Upper lobe of left lung (tissue), 6 donors: Measurements from ENCODE around the gene NAB2. TPM values are rescaled to one million over a fixed set of nuclear protein-coding genes. Genes with fewer than 3 reads are reported as not detected.

Experiments
- ATAC-seq, 2 donors: fragments of 200-7000 bp; cut with Tn5 transposase; one replicate each; pipeline ENCODE4 v1.9.1; 2022; ENCODE audit warnings: mild to moderate bottlenecking in 2 of 2, moderate library complexity in 2 of 2; ENCODE audit not compliant: low FRiP score in 2 of 2
- DNase-seq, 2 donors: peaks; one replicate each; pipeline ENCODE4 v3.0.0-alpha.2; 2019 to 2020
- H3K27ac ChIP-seq, 4 donors: fragments of 200-600 bp; sonication (generic); one replicate each; pipeline ENCODE4 v1.5.1; 2016 to 2019
- H3K27me3 ChIP-seq, 4 donors: fragments of 200-600 bp; sonication (generic); one replicate each; pipeline ENCODE4 v1.5.1; 2017 to 2019
- H3K36me3 ChIP-seq, 4 donors: fragments of 200-600 bp; sonication (generic); one replicate each; pipeline ENCODE4 v1.5.1; 2016 to 2019
- H3K4me1 ChIP-seq, 4 donors: fragments of 200-600 bp; sonication (generic); one replicate each; pipeline ENCODE4 v1.5.1; 2018 to 2019
- H3K4me3 ChIP-seq, 4 donors: fragments of 200-600 bp; sonication (generic); one replicate each; pipeline ENCODE4 v1.5.1; 2017 to 2019; ENCODE audit warnings: mild to moderate bottlenecking in 2 of 4, moderate library complexity in 1 of 4
- H3K9me3 ChIP-seq, 4 donors: fragments of 200-600 bp; sonication (generic); one replicate each; pipeline ENCODE4 v1.5.1; 2018 to 2019
- CTCF ChIP-seq, 6 experiments: fragments of 450-650 bp in 4 of 6; fragments of 200-600 bp in 2 of 6; sonication (generic) in 2 of 6; IDR thresholded peaks; one replicate each; pipeline ENCODE4 v1.5.1; 2016 to 2019; ENCODE audit warnings: antibody characterized with exemption in 6 of 6
- EP300 ChIP-seq, 4 donors: sonication (generic); formaldehyde crosslinking; IDR thresholded peaks; one replicate each; pipeline ENCODE4 v1.5.1; 2017; ENCODE audit warnings: antibody characterized with exemption in 4 of 4, control low read depth in 2 of 4
- POLR2A ChIP-seq, 4 donors: fragments of 450-650 bp; IDR thresholded peaks; one replicate each; pipeline ENCODE4 v1.5.1; 2016 to 2017; ENCODE audit warnings: antibody characterized with exemption in 4 of 4, mild to moderate bottlenecking in 2 of 4
- POLR2AphosphoS5 ChIP-seq, 2 donors: sonication (generic); formaldehyde crosslinking; IDR thresholded peaks; one replicate each; pipeline ENCODE4 v1.5.1; 2017; ENCODE audit warnings: antibody characterized with exemption in 2 of 2
- WGBS, 2 donors: methylation state at CpG; one replicate each; pipeline ENCODE4 v1.1.5; 2017 to 2018; 5-methylcytosine and 5-hydroxymethylcytosine counted together
- total RNA-seq, 6 donors: library from RNA; depleted of rRNA in 4 of 6; stranded (reverse); fragments of >200 nt in 4 of 6; gene quantifications; one replicate each; pipeline versions ENCODE4 v1.1.0 to v1.2.1, GENCODE V29; 2016 to 2021
- donor health status: DM: no; HTN: no; CAD: no; lungs with moderate emphysema.
- donor health status: DM: no; HTN: yes; CAD: no; lungs with severe emphysema.

The NAB2 gene
- total RNA-seq, 6 donors from 2014 or later, result 18.1 to 64.9 (median 31.5) TPM

- no peaks in the 10 kb centered on the region for H3K9me3 ChIP-seq
- 96% methylated on average over 10 to 12 of the region's 12 CpGs for whole genome bisulfite sequencing, 2 donors
- H3K27me3 ChIP-seq, result no peaks in the 10 kb centered on the region
- H3K4me3 ChIP-seq, result no peak overlapping the region
- DNase-seq (no peak), ATAC-seq (no peak)
- no peak overlapping the region for H3K27ac ChIP-seq
- H3K4me1 ChIP-seq, result peaks cover 17 to 30% (median 20%) of the 10 kb centered on the region in 4 donors
- TF ChIP-seq POLR2A (IDR thresholded peaks at IDR 0.05) (no peak), POLR2AphosphoS5 (IDR thresholded peaks at IDR 0.05) (no peak), CTCF (IDR thresholded peaks at IDR 0.05) (no peak), EP300 (IDR thresholded peaks at IDR 0.05) (no peak)
- peaks cover 24 to 81% (median 69%) of the 10 kb centered on the region in 4 donors for H3K36me3 ChIP-seq
Measured at GRCh38 chr12:57104292-57104910, 15.5 kb downstream of the NAB2 start.

GRCh38 chr12:57105011-57105753, 16.3 kb downstream of the NAB2 start:
- ATAC-seq (no peak), DNase-seq (no peak)
- Histone ChIP-seq H3K9me3 (no peaks in the 10 kb centered on the region), H3K36me3 (peaks cover 24 to 73% (median 62%) of the 10 kb centered on the region in 4 donors), H3K27ac (no peak overlapping the region), H3K4me1 (peaks cover 25 to 38% (median 27%) of the 10 kb centered on the region in 4 donors), H3K27me3 (no peaks in the 10 kb centered on the region), H3K4me3 (no peak overlapping the region)
- 93 to 97% methylated on average over 12 to 14 of the region's 14 CpGs for WGBS, 2 donors
- TF ChIP-seq EP300 (IDR thresholded peaks at IDR 0.05) (no peak), CTCF (IDR thresholded peaks at IDR 0.05) (no peak), POLR2A (IDR thresholded peaks at IDR 0.05) (no peak), POLR2AphosphoS5 (IDR thresholded peaks at IDR 0.05) (no peak)

- Histone ChIP-seq H3K4me3 (no peak overlapping the region), H3K27ac (no peak overlapping the region), H3K4me1 (peaks cover 25 to 38% (median 27%) of the 10 kb centered on the region in 4 donors), H3K36me3 (peaks cover 24 to 69% (median 61%) of the 10 kb centered on the region in 4 donors), H3K9me3 (no peaks in the 10 kb centered on the region), H3K27me3 (no peaks in the 10 kb centered on the region)
- DNase-seq (no peak), ATAC-seq (no peak)
- TF ChIP-seq EP300 (IDR thresholded peaks at IDR 0.05), result no peak
- TF ChIP-seq CTCF (IDR thresholded peaks at IDR 0.05), result no peak
- no peak for TF ChIP-seq POLR2A (IDR thresholded peaks at IDR 0.05)
- TF ChIP-seq POLR2AphosphoS5 (IDR thresholded peaks at IDR 0.05), result no peak
- whole genome bisulfite sequencing, 2 donors, result 81 to 85% methylated on average over 7 to 9 of the region's 9 CpGs
Measured at GRCh38 chr12:57106021-57106708, 17.3 kb downstream of the NAB2 start.

- peaks cover 29 to 43% (median 33%) of the 10 kb centered on the region in 4 donors for H3K4me1 ChIP-seq
- H3K36me3 ChIP-seq, result peaks cover 24 to 58% (median 50%) of the 10 kb centered on the region in 4 donors
Measured at GRCh38 chr12:57107456-57108155, 18.7 kb downstream of the NAB2 start.

More at GRCh38 chr12:57107456-57108155, 18.7 kb downstream of the NAB2 start:
- WGBS, 2 donors, result 76 to 79% methylated on average over 7 of the region's 7 CpGs
- peak overlapping the region in 1 of 4 donors; percentile 18 for H3K27ac ChIP-seq
- no peaks in the 10 kb centered on the region for H3K27me3 ChIP-seq
- no peak for TF ChIP-seq EP300 (IDR thresholded peaks at IDR 0.05)
- no peak for TF ChIP-seq POLR2AphosphoS5 (IDR thresholded peaks at IDR 0.05)
- TF ChIP-seq POLR2A (IDR thresholded peaks at IDR 0.05), result no peak
- TF ChIP-seq CTCF (IDR thresholded peaks at IDR 0.05), result no peak
- no peak overlapping the region for H3K4me3 ChIP-seq
- peak in 1 of 2 donors; percentile 55 for DNase-seq
- no peaks in the 10 kb centered on the region for H3K9me3 ChIP-seq
- ATAC-seq, result no peak
